ENCODE results near the gene PIK3AP1. TPM values are rescaled to one million over a fixed set of nuclear protein-coding genes. Genes with fewer than 3 reads are reported as not detected.

The PIK3AP1 gene
- total and polyA plus RNA-seq, 2 of the 13 experiments (the other 11 are each of a cell fraction or from before 2014, with no cell fraction given), result 3.6 to 13.8 TPM

DNA sequence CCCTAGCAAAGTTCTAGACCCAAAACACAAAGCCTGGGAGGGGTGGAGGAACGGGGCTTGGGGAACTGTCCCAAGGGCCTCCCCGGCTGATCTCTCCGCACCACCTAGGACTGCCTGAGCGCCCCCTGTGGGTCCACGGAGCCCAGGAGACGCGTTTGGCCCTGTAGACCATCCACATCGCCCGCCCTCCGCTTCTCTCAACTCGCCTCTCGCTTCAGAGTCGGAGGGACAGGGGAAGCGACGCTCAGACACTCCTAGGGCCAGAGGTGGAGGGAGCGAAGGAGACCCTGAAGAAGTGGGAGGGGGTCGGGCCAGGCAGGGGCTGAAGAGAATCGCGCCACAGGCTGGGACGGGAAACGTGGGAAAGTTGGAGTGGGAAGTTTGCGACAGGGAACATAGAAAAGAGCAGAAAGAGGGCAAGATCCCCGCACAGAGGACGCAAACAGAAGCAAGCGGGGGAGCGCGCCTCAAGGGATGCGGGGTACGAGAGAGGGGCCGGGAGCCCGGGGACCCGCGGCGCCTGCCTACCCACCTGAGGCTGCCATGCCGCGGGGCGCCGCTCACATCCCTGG, 378 bp downstream of the PIK3AP1 start (continued):
- no peak for TF ChIP-seq ZBTB7A (CRISPR knock-in tag; IDR thresholded peaks at IDR 0.05)
- TF ChIP-seq, protein P1, sequence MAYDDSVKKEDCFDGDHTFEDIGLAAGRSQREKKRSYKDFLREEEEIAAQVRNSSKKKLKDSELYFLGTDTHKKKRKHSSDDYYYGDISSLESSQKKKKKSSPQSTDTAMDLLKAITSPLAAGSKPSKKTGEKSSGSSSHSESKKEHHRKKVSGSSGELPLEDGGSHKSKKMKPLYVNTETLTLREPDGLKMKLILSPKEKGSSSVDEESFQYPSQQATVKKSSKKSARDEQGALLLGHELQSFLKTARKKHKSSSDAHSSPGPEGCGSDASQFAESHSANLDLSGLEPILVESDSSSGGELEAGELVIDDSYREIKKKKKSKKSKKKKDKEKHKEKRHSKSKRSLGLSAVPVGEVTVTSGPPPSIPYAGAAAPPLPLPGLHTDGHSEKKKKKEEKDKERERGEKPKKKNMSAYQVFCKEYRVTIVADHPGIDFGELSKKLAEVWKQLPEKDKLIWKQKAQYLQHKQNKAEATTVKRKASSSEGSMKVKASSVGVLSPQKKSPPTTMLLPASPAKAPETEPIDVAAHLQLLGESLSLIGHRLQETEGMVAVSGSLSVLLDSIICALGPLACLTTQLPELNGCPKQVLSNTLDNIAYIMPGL (CRISPR knock-in tag; IDR thresholded peaks at IDR 0.05; ENCODE audit: borderline replicate concordance in 1 of 2, low read depth in 1 of 2), result peak in 1 of 2 experiments; percentile 97; a peak in 3 of 4 replicates
- 0 out of 2 replicates have a peak, but pooled peaks have one; percentile 22 for TF ChIP-seq ZNF703 (CRISPR knock-in tag; IDR thresholded peaks at IDR 0.05; ENCODE audit: borderline replicate concordance)
- 0 out of 2 replicates have a peak, but pooled peaks have one; percentile 30 for TF ChIP-seq HDAC2 (CRISPR knock-in tag; IDR thresholded peaks at IDR 0.05)
- peak; percentile 25 for TF ChIP-seq YY1 (IDR thresholded peaks at IDR 0.05; ENCODE audit: insufficient read depth, insufficient replicate concordance, low read depth, low read length)
- TF ChIP-seq, protein P2, sequence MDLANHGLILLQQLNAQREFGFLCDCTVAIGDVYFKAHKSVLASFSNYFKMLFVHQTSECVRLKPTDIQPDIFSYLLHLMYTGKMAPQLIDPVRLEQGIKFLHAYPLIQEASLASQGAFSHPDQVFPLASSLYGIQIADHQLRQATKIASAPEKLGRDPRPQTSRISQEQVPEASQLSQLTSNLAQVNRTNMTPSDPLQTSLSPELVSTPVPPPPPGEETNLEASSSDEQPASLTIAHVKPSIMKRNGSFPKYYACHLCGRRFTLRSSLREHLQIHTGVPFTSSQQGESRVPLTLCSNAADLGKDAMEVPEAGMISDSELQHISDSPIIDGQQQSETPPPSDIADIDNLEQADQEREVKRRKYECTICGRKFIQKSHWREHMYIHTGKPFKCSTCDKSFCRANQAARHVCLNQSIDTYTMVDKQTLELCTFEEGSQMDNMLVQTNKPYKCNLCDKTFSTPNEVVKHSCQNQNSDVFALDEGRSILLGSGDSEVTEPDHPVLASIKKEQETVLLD (CRISPR knock-in tag; IDR thresholded peaks at IDR 0.05; ENCODE audit: low read depth), result 0 out of 2 replicates have a peak, but pooled peaks have one; percentile 34
- no peak for TF ChIP-seq ZFP90 (CRISPR knock-in tag; IDR thresholded peaks at IDR 0.05; ENCODE audit: borderline replicate concordance)
- peak; percentile 86; the same call in 1 of the 2 replicates for TF ChIP-seq PAX8 (CRISPR knock-in tag; IDR thresholded peaks at IDR 0.05; ENCODE audit: borderline replicate concordance)
- 0 out of 2 replicates have a peak, but pooled peaks have one; percentile 37 for TF ChIP-seq ZNF343 (CRISPR knock-in tag; IDR thresholded peaks at IDR 0.05)
- 0 out of 2 replicates have a peak, but pooled peaks have one; percentile 5 for TF ChIP-seq ZNF674 (CRISPR knock-in tag; IDR thresholded peaks at IDR 0.05; ENCODE audit: low read depth)
- TF ChIP-seq ZNF563 (CRISPR knock-in tag; IDR thresholded peaks at IDR 0.05), result no peak
- peak; percentile 66; the same call in 1 of the 2 replicates for TF ChIP-seq MEIS1 (CRISPR knock-in tag; IDR thresholded peaks at IDR 0.05; ENCODE audit: borderline replicate concordance)
- TF ChIP-seq HDAC1 (CRISPR knock-in tag; IDR thresholded peaks at IDR 0.05), result 0 out of 2 replicates have a peak, but pooled peaks have one; percentile 18
- no peak for TF ChIP-seq NFKBIZ (CRISPR knock-in tag; IDR thresholded peaks at IDR 0.05)
- peak; percentile 84 for TF ChIP-seq KDM2A (CRISPR knock-in tag; IDR thresholded peaks at IDR 0.05; ENCODE audit: borderline replicate concordance, low read depth)
- no peak for TF ChIP-seq SRF (IDR thresholded peaks at IDR 0.05; ENCODE audit: low read depth, low read length)
- TF ChIP-seq NFYB (CRISPR knock-in tag; IDR thresholded peaks at IDR 0.05), result 0 out of 2 replicates have a peak, but pooled peaks have one; percentile 18
- TF ChIP-seq ARID5B (CRISPR knock-in tag; IDR thresholded peaks at IDR 0.05), result 0 out of 2 replicates have a peak, but pooled peaks have one; percentile 24
- 0 out of 2 replicates have a peak, but pooled peaks have one; percentile 17 for TF ChIP-seq FOXA3 (CRISPR knock-in tag; IDR thresholded peaks at IDR 0.05)
- no peak for TF ChIP-seq ZNF772 (CRISPR knock-in tag; IDR thresholded peaks at IDR 0.05)
- TF ChIP-seq ETV6 (CRISPR knock-in tag; conservative IDR thresholded peaks at IDR 0.05), result 0 out of 2 replicates have a peak, but pooled peaks have one; percentile 38
- no peak for TF ChIP-seq KLF9 (CRISPR knock-in tag; IDR thresholded peaks at IDR 0.05; ENCODE audit: low read depth)
- TF ChIP-seq ZNF543 (CRISPR knock-in tag; IDR thresholded peaks at IDR 0.05), result 0 out of 2 replicates have a peak, but pooled peaks have one; percentile 36
